ENCODE results near the gene TSPAN5.

DNA sequence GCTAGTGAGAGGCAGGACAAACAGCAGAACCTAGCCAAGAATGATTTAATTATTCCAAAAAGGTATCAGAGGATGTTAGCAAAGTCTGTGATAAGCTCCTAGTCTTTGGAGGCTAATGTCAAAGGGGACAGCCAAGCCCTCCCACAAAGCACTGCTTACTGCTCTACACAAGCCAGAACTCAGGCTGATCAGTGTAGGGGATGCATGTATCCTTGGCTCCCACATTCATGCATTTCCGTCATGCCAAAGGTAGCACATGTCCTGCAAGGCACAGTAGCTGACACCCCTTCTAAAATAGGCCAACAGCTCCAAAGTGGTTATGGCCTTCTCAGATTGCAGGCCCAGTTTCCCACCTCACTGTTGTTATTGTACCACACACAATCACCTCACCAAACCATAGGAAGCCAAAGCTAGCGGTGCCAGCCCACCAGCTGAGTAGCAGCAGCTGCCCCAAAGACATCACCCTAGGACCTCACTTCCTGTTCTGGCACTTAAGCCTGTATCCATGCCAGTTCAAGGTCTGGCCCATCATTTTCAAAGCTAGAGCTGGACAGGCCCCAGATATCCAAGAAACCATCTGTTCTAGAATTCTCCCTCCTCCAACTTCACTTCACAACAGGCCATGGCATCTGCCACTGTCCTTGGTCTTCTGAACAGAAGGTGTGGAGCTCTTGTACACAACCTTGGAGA, 40.9 kb downstream of the TSPAN5 start:
- TF ChIP-seq, protein P1, sequence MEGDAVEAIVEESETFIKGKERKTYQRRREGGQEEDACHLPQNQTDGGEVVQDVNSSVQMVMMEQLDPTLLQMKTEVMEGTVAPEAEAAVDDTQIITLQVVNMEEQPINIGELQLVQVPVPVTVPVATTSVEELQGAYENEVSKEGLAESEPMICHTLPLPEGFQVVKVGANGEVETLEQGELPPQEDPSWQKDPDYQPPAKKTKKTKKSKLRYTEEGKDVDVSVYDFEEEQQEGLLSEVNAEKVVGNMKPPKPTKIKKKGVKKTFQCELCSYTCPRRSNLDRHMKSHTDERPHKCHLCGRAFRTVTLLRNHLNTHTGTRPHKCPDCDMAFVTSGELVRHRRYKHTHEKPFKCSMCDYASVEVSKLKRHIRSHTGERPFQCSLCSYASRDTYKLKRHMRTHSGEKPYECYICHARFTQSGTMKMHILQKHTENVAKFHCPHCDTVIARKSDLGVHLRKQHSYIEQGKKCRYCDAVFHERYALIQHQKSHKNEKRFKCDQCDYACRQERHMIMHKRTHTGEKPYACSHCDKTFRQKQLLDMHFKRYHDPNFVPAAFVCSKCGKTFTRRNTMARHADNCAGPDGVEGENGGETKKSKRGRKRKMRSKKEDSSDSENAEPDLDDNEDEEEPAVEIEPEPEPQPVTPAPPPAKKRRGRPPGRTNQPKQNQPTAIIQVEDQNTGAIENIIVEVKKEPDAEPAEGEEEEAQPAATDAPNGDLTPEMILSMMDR (conservative IDR thresholded peaks at IDR 0.05): no peak
- TF ChIP-seq ZFX (IDR thresholded peaks at IDR 0.05): no peak
